Measurements from ENCODE around the gene FXR1.

Gene FXR1

GRCh38 chr3:181007262-181007661 lies 94.8 kb downstream of the FXR1 start:
- no peak for DNase-seq (ENCODE audit: low spot score)

DNA sequence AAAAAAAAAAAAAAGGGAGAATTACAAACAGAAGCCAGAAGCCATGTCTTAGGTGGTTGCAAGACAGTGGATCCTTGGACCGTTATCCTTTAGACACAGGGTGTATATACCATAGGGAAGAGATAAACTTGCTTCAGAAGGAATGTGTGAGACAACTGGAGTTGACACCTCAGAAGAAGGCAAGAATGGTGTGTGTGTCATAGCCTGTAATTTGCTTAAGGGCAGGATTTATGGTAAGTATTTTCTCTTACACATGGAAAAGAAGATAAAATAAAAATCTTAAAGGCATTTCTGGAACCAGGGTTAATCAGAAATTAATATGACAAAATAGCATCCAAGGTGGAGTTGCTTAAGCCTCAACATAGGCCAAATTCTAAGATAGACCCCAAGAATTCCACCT lies 96.3 kb downstream of the FXR1 start:
- no peak for DNase-seq (ENCODE audit: low spot score)

- DNase-seq (ENCODE audit: low spot score): no peak
These were observed 96.8 kb downstream of the FXR1 start for GRCh38 chr3:181009225-181009624.

GRCh38 chr3:181017690-181018089 lies 105.2 kb downstream of the FXR1 start:
- DNase-seq (ENCODE audit: low spot score): no peak

- no peak for DNase-seq (ENCODE audit: low spot score)
These were observed 112.7 kb downstream of the FXR1 start for GRCh38 chr3:181025204-181025603.

- no peak for DNase-seq (ENCODE audit: low spot score)
These were observed 118.5 kb downstream of the FXR1 start for GRCh38 chr3:181030948-181031347.
